ENCODE results near the gene RARS1.

The RARS1 gene

DNA sequence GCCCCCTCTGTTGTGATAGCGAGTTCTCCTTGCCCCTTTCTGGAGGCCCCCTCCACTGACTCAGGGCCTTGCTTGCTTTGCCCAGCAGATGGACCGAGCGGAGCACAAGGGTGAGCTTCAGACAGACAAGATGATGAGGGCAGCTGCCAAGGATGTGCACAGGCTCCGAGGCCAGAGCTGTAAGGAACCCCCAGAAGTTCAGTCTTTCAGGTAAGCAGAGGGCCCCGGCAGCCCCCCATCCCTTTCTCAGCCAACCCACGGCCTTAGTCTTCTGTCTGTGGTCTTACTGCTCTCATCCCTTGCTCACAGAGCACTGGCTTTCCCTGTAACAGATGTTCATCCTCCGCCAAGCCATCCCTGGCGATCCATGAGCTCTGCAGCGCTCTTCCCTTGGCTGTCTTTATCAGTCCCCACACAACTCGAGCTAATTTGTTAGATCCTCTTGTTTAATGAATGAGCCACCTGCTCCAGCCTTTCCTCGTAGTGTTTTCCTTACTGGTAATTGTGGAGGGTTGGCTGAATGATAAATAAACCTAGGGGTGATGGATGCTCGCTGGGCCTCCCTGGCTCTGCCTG is 18.4 kb upstream of the RARS1 start:
- Histone ChIP-seq H3K36me3 (ENCODE audit: control insufficient read depth, low read length) (no peaks in the 10 kb centered on the region), H3F3A (ENCODE audit: control insufficient read depth, insufficient read depth) (no peaks in the 10 kb centered on the region), H3K79me2 (ENCODE audit: control insufficient read depth, low read length) (no peaks in the 10 kb centered on the region), H3K4me3 (ENCODE audit: low read length) (no peak overlapping the region), H3K4me2 (ENCODE audit: low read length) (no peak overlapping the region), H4K20me1 (ENCODE audit: control insufficient read depth, insufficient read depth, low read depth, low read length) (no peaks in the 10 kb centered on the region), H3K9me3 (ENCODE audit: control insufficient read depth, insufficient read depth, low read length) (no peaks in the 10 kb centered on the region), H3K27ac (ENCODE audit: low read depth, low read length) (no peak overlapping the region), H3K27me3 (ENCODE audit: control insufficient read depth, low read length) (no peaks in the 10 kb centered on the region; the same call in 1 of the 2 replicates), H3K9me2 (replicated peaks; ENCODE audit: control insufficient read depth, low read length) (no peaks in the 10 kb centered on the region), H3K4me1 (ENCODE audit: control insufficient read depth, low read length) (no peaks in the 10 kb centered on the region)
- TF ChIP-seq CTCF (IDR thresholded peaks at IDR 0.05; ENCODE audit: low read depth, low read length, poor library complexity, severe bottlenecking): no peak

GRCh38 chr5:168468836-168469235 is 17.4 kb upstream of the RARS1 start:
- H3K4me2 ChIP-seq (ENCODE audit: low read length): no peak overlapping the region
- no peaks in the 10 kb centered on the region for H3K9me2 ChIP-seq (replicated peaks; ENCODE audit: control insufficient read depth, low read length)
- TF ChIP-seq CTCF (IDR thresholded peaks at IDR 0.05; ENCODE audit: low read depth, low read length, poor library complexity, severe bottlenecking) (no peak), EZH2phosphoT487 (IDR thresholded peaks at IDR 0.05; ENCODE audit: borderline replicate concordance, low read length) (no peak)
- H3K36me3 ChIP-seq (ENCODE audit: control insufficient read depth, low read length): no peaks in the 10 kb centered on the region
- no peaks in the 10 kb centered on the region for H3F3A ChIP-seq (ENCODE audit: control insufficient read depth, insufficient read depth)
- no peak overlapping the region for H3K4me3 ChIP-seq (ENCODE audit: low read length)
- H3K9me3 ChIP-seq (ENCODE audit: control insufficient read depth, insufficient read depth, low read length): no peaks in the 10 kb centered on the region
- no peaks in the 10 kb centered on the region for H3K4me1 ChIP-seq (ENCODE audit: control insufficient read depth, low read length)
- H3K27me3 ChIP-seq (ENCODE audit: control insufficient read depth, low read length): no peaks in the 10 kb centered on the region; the same call in 1 of the 2 replicates
- H4K20me1 ChIP-seq (ENCODE audit: control insufficient read depth, insufficient read depth, low read depth, low read length): no peaks in the 10 kb centered on the region
- H3K79me2 ChIP-seq (ENCODE audit: control insufficient read depth, low read length): no peaks in the 10 kb centered on the region
- no peak overlapping the region for H3K27ac ChIP-seq (ENCODE audit: low read depth, low read length)

- Histone ChIP-seq H3K79me2 (ENCODE audit: control insufficient read depth, low read length) (no peaks in the 10 kb centered on the region), H3K27ac (ENCODE audit: low read depth, low read length) (no peak overlapping the region), H3K4me3 (ENCODE audit: low read length) (no peak overlapping the region), H3K36me3 (ENCODE audit: control insufficient read depth, low read length) (no peaks in the 10 kb centered on the region), H3K9me3 (ENCODE audit: control insufficient read depth, insufficient read depth, low read length) (no peaks in the 10 kb centered on the region), H4K20me1 (ENCODE audit: control insufficient read depth, insufficient read depth, low read depth, low read length) (no peaks in the 10 kb centered on the region), H3F3A (ENCODE audit: control insufficient read depth, insufficient read depth) (no peaks in the 10 kb centered on the region), H3K4me2 (ENCODE audit: low read length) (no peak overlapping the region), H3K27me3 (ENCODE audit: control insufficient read depth, low read length) (no peaks in the 10 kb centered on the region; the same call in 1 of the 2 replicates), H3K4me1 (ENCODE audit: control insufficient read depth, low read length) (no peaks in the 10 kb centered on the region), H3K9me2 (replicated peaks; ENCODE audit: control insufficient read depth, low read length) (no peaks in the 10 kb centered on the region)
- TF ChIP-seq EZH2phosphoT487 (IDR thresholded peaks at IDR 0.05; ENCODE audit: borderline replicate concordance, low read length): no peak
- no peak for TF ChIP-seq CTCF (IDR thresholded peaks at IDR 0.05; ENCODE audit: low read depth, low read length, poor library complexity, severe bottlenecking)
These were observed 16.5 kb upstream of the RARS1 start for GRCh38 chr5:168469816-168470215.
